Measurements from ENCODE around the gene PRR15. TPM values are rescaled to one million over a fixed set of nuclear protein-coding genes. Genes with fewer than 3 reads are reported as not detected.

The PRR15 gene
- total and polyA plus RNA-seq, 2 of the 13 experiments (the other 11 are each of a cell fraction or from before 2014, with no cell fraction given) = 2.3 to 7.8 TPM

DNA sequence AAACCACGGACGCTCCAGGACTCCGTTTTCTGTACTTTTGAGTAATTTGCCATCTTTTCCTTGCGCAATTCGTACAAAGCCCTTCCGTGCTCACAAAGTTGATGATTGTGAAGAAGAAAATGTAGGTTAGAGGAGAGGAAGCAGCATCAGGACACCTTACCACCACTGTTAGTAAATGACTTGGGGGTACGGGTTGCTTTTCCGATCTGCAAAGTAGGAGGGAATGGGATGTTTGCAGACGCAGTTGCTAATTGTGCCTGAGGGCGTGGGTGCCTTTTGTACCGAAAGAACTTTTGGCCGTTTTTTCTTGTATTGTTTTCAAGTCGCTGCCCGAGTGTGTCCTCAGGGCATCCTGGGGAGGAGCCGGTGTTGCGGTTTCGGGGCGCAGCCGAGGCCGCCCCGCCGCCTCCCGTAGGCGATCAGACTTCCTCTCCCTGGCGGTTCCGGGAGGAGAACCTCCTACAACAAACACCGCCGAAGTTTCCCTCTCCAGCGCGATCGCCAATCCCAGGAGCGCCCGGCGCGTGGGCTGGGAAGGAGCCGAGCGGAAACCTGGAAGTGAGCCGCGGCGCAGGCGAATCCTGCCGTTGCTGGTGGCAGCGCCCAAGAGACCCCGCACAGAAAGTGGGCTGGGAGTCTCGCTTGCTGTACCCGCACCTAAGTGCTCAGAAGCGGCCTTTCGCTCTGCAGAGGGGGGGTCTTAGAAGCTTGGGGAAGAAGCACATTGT lies 1.0 kb downstream of the PRR15 start:
- intact Hi-C loops (cut with micrococcal nuclease; ENCODE audit: unreplicated experiment) = loop anchor here (5.0 to 10.0 kb wide), 2 partner anchors 77 to 360 kb away; no protein-coding TSS in a partner anchor
- ATAC-seq (peak; percentile 62), DNase-seq (ENCODE audit: low spot score) (peak; percentile 50), FAIRE-seq (no peak)
- peaks cover 53% of the 10 kb centered on the region for H3K4me1 ChIP-seq (ENCODE audit: insufficient read depth, low read length)
- no TSS peak for BruUV-seq (replicated peaks)
- in situ Hi-C loops (cut with HindIII; ENCODE audit: extremely low pct_ligation_motif_present, low pct_unique_long_range_greater_than_20kb) = loop anchor here (10.0 kb wide), 1 partner anchor 640 kb away; no protein-coding TSS in a partner anchor
- CTCF ChIA-PET (ENCODE audit: low intra/inter-chr PET ratio, low total read pairs) = no interaction called here
- H3K9me3 ChIP-seq (ENCODE audit: low read length) = no peaks in the 10 kb centered on the region
- POLR2A ChIA-PET = no interaction called here
- no peaks in the 10 kb centered on the region; a peak in 1 of 5 replicates for H3K27me3 ChIP-seq (ENCODE audit: control insufficient read depth in 1 of 2, insufficient read depth in 2 of 2, low read length in 2 of 2)
- no peaks in the 10 kb centered on the region for H3K36me3 ChIP-seq (replicated peaks in 1 of 2; ENCODE audit: control insufficient read depth in 1 of 2, insufficient read depth in 2 of 2, low read length in 2 of 2)
- peak overlapping the region; percentile 94 for H3K4me2 ChIP-seq (ENCODE audit: low read depth, low read length)
- peak overlapping the region; percentile 67 to 97 (median 79) for H3K4me3 ChIP-seq (replicated peaks in 1 of 3; ENCODE audit: insufficient read depth in 1 of 3, low read depth in 2 of 3, low read length in 3 of 3)
- 0% methylated on average over 17 of the region's 48 CpGs for WGBS (ENCODE audit: low lambda C conversion rate)
- H2AFZ ChIP-seq (ENCODE audit: low read length) = peak overlapping the region; percentile 93
- H3K79me2 ChIP-seq (ENCODE audit: insufficient read depth, low read length) = peaks cover 15% of the 10 kb centered on the region
- H3K27ac ChIP-seq (ENCODE audit: extremely low read length, insufficient read depth, low read length) = peak overlapping the region; percentile 87
- H3K9ac ChIP-seq (ENCODE audit: insufficient read depth, low read depth, low read length) = peak overlapping the region; percentile 73
- H4K20me1 ChIP-seq (ENCODE audit: insufficient read depth, low read length) = no peaks in the 10 kb centered on the region
- TF ChIP-seq SATB2 (CRISPR knock-in tag; IDR thresholded peaks at IDR 0.05) (no peak), ZNF800 (CRISPR knock-in tag; IDR thresholded peaks at IDR 0.05) (peak; percentile 50; the same call in 1 of the 2 replicates), TEAD2 (CRISPR knock-in tag; IDR thresholded peaks at IDR 0.05) (no peak), NFATC3 (CRISPR knock-in tag; IDR thresholded peaks at IDR 0.05) (no peak), NKX3-1 (CRISPR knock-in tag; IDR thresholded peaks at IDR 0.05) (no peak), EED (CRISPR knock-in tag; IDR thresholded peaks at IDR 0.05) (no peak), AKAP8 (CRISPR knock-in tag; IDR thresholded peaks at IDR 0.05) (no peak), SAP130 (CRISPR knock-in tag; IDR thresholded peaks at IDR 0.05; ENCODE audit: low read depth) (peak; percentile 64; the same call in 1 of the 2 replicates), NFRKB (IDR thresholded peaks at IDR 0.05) (no peak), NR2F2 (IDR thresholded peaks at IDR 0.05; ENCODE audit: borderline replicate concordance, low read depth) (no peak), FOSL1 (CRISPR knock-in tag; IDR thresholded peaks at IDR 0.05; ENCODE audit: borderline replicate concordance) (no peak), ZNF724P (CRISPR knock-in tag; IDR thresholded peaks at IDR 0.05; ENCODE audit: borderline replicate concordance) (no peak), ZNF598 (CRISPR knock-in tag; IDR thresholded peaks at IDR 0.05; ENCODE audit: borderline replicate concordance) (no peak), MAFK (conservative IDR thresholded peaks at IDR 0.05 in 1 of 2, IDR thresholded peaks at IDR 0.05 in 1 of 2; ENCODE audit: low read length in 2 of 2) (no peak), HMGA1 (CRISPR knock-in tag; conservative IDR thresholded peaks at IDR 0.05) (no peak), CHD4 (IDR thresholded peaks at IDR 0.05; ENCODE audit: borderline replicate concordance, low read length) (no peak), ATF4 (CRISPR knock-in tag; IDR thresholded peaks at IDR 0.05) (no peak), ZNF674 (CRISPR knock-in tag; IDR thresholded peaks at IDR 0.05; ENCODE audit: low read depth) (no peak), NFKBIZ (CRISPR knock-in tag; IDR thresholded peaks at IDR 0.05) (no peak), HNF4A (CRISPR knock-in tag; IDR thresholded peaks at IDR 0.05) (no peak), KAT7 (CRISPR knock-in tag; IDR thresholded peaks at IDR 0.05; ENCODE audit: borderline replicate concordance) (no peak; the same call in none of the 2 replicates), MYNN (CRISPR knock-in tag; IDR thresholded peaks at IDR 0.05; ENCODE audit: low read depth) (no peak), ZFP1 (CRISPR knock-in tag; IDR thresholded peaks at IDR 0.05) (no peak)
- TF ChIP-seq, protein P1, sequence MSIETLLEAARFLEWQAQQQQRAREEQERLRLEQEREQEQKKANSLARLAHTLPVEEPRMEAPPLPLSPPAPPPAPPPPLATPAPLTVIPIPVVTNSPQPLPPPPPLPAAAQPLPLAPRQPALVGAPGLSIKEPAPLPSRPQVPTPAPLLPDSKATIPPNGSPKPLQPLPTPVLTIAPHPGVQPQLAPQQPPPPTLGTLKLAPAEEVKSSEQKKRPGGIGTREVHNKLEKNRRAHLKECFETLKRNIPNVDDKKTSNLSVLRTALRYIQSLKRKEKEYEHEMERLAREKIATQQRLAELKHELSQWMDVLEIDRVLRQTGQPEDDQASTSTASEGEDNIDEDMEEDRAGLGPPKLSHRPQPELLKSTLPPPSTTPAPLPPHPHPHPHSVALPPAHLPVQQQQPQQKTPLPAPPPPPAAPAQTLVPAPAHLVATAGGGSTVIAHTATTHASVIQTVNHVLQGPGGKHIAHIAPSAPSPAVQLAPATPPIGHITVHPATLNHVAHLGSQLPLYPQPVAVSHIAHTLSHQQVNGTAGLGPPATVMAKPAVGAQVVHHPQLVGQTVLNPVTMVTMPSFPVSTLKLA (IDR thresholded peaks at IDR 0.05) = no peak
